Activated naive CD4-positive, alpha-beta T cell treated with anti-CD3 and anti-CD28 coated beads, Interleukin-2, amount 50 U/mL, for 16 hours (primary cell): ENCODE results near the gene BRD1.

Experiments
- DNase-seq: peaks from one replicate; pipeline ENCODE4 v3.0.0-alpha.2; 2020

Gene BRD1

DNA sequence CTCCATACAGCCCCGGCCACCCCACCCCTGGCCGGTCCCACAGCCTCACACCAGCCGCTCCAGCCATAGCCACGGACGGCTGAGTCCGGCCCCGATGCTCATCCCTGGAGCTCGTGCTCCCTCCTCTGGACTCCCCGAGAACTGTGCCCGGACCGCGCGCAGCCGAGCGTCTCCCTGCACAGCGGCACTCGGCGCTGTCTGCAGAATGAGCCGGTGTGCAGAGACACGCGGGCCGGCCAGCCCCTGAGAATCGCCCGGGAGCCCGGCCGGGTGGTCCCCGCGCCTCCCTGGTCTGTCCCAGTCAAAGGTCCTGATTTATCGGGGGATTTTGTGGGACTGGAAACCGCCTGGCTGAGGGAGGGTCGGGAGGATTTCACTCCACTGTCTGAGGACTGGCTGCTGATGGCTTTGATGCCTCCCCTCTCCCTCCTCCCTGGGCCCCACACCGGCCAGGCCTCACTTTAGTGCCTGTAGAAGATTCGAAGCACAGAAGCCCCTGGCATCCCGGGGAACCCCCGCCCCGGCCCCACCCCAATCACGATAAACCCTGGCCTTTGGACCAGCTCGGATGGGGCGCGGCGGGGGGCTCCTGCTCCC lies 102.7 kb downstream of the BRD1 start:
- peak; percentile 78 for DNase-seq

DNA sequence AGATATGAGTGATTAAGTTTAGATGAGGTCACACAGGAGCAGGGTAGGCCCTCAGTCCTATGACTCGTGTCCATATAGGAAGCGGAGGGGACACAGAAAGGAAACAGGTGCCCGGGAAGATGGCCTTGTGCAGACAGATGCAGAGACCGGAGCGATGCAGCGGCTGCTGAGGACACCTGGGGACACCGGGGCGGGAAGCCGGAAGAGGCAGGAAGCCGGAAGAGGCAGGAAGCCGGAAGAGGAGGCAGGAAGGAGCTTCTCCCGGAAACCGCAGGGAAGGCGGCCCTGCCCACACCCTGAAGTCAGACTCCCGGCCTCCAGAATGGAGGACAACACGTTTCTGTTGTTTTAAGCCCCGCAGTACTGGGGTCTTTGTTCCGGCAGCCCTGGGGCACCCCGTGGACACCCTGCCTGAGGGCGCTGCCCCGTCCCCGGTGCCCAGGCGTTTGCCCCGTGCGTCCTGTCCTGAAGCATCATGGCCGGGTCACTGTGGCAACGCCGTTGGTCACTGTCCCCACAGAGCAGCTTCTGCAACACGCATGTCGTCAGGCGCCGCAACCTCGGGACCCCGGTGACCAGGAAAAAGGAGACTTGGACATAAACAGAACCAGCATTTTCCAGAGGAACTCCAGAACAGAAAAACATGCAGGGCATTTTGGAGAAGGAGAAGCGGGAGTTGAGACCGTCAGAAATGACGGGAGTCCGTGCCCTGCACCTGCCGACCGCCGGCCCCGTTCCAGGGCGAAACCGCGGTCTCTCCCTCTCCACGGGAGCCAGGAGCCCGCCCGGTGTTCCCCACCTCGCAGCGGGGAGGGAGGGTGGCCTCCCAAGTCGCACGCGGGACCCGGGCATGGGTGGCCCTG lies 103.4 kb downstream of the BRD1 start:
- DNase-seq, result peak; percentile 48

GRCh38 chr22:49723478-49724029 lies 104.1 kb downstream of the BRD1 start:
- DNase-seq, result no peak
